CD14-positive monocyte (primary cell): ENCODE results near the gene TSPAN15. TPM values are rescaled to one million over a fixed set of nuclear protein-coding genes. Genes with fewer than 3 reads are reported as not detected.

Experiments
- DNase-seq, 3 donors: peaks; one replicate each; pipeline ENCODE4 v3.0.0-alpha.2; 2011 to 2022
- H2AFZ ChIP-seq: 2 replicates; pipeline ENCODE4 v1.6.0; 2012; ENCODE audit warnings: mild to moderate bottlenecking, low read depth, low read length, inconsistent platforms; ENCODE audit not compliant: insufficient read depth, poor library complexity, severe bottlenecking
- H3K27ac ChIP-seq, 2 donors: 1 replicate in 1 of 2; 2 replicates in 1 of 2; pipeline ENCODE4 v1.5.1; 2012 to 2013; ENCODE audit warnings: low read length in 2 of 2, control low read depth in 1 of 2, inconsistent platforms in 1 of 2, low read depth in 1 of 2, mild to moderate bottlenecking in 1 of 2
- H3K27me3 ChIP-seq, 2 donors: one replicate each; pipeline versions ENCODE4 v1.6.0 to v1.6.1; 2011 to 2013; ENCODE audit warnings: low read length in 2 of 2; ENCODE audit not compliant: control insufficient read depth in 2 of 2, insufficient read depth in 2 of 2
- H3K36me3 ChIP-seq, 2 donors: replicated peaks in 1 of 2; 1 replicate in 1 of 2; 2 replicates in 1 of 2; pipeline versions ENCODE4 v1.5.1 to v1.6.1; 2012 to 2013; ENCODE audit warnings: low read length in 2 of 2, control low read depth in 1 of 2, inconsistent platforms in 1 of 2, mild to moderate bottlenecking in 1 of 2; ENCODE audit not compliant: insufficient read depth in 2 of 2, control insufficient read depth in 1 of 2
- H3K4me1 ChIP-seq, 2 donors: 1 replicate in 1 of 2; 2 replicates in 1 of 2; pipeline versions ENCODE4 v1.5.1 to v1.6.1; 2012 to 2013; ENCODE audit warnings: low read length in 2 of 2, control low read depth in 1 of 2, inconsistent platforms in 1 of 2, mild to moderate bottlenecking in 1 of 2, moderate library complexity in 1 of 2; ENCODE audit not compliant: insufficient read depth in 2 of 2, control insufficient read depth in 1 of 2
- H3K4me2 ChIP-seq: replicated peaks from 2 replicates; pipeline ENCODE3; 2012; ENCODE audit warnings: low read length, moderate library complexity, mild to moderate bottlenecking; ENCODE audit not compliant: poor library complexity, severe bottlenecking; ENCODE audit errors: extremely low read depth
- H3K4me3 ChIP-seq, 3 experiments: fragments of 200-600 bp in 1 of 3; sonication (generic) in 1 of 3; replicated peaks in 1 of 3; 1 replicate in 2 of 3; 2 replicates in 1 of 3; pipeline ENCODE4 v1.5.1; 2011 to 2013; ENCODE audit warnings: low read length in 3 of 3, mild to moderate bottlenecking in 3 of 3, control low read depth in 2 of 3, low read depth in 2 of 3, inconsistent platforms in 1 of 3, moderate library complexity in 1 of 3
- H3K79me2 ChIP-seq: 2 replicates; pipeline ENCODE4 v1.6.0; 2012; ENCODE audit warnings: mild to moderate bottlenecking, control low read depth, inconsistent platforms, low read length, moderate library complexity; ENCODE audit not compliant: insufficient read depth
- H3K9ac ChIP-seq: 2 replicates; pipeline ENCODE4 v1.6.0; 2017; ENCODE audit warnings: low read length, mild to moderate bottlenecking; ENCODE audit not compliant: insufficient read depth, poor library complexity, severe bottlenecking
- H3K9me3 ChIP-seq, 2 donors: replicated peaks in 1 of 2; 1 replicate in 1 of 2; 2 replicates in 1 of 2; pipeline versions ENCODE4 v1.5.1 to v1.6.1; 2012 to 2013; ENCODE audit warnings: low read length in 2 of 2, control low read depth in 1 of 2; ENCODE audit not compliant: control insufficient read depth in 1 of 2, insufficient read depth in 1 of 2
- H4K20me1 ChIP-seq: 2 replicates; pipeline ENCODE4 v1.6.0; 2012; ENCODE audit warnings: mild to moderate bottlenecking, low read length, control low read depth, moderate library complexity; ENCODE audit not compliant: insufficient read depth
- H3K27ac Mint-ChIP-seq, 7 donors: one replicate each; pipeline ENCODE4 v1.8.0; 2020; ENCODE audit warnings: mild to moderate bottlenecking in 7 of 7, mixed read lengths in 7 of 7, moderate library complexity in 6 of 7, inconsistent platforms in 2 of 7
- H3K27me3 Mint-ChIP-seq, 3 donors: one replicate each; pipeline ENCODE4 v1.8.0; 2021 to 2022; ENCODE audit warnings: low read depth in 3 of 3, mild to moderate bottlenecking in 3 of 3, mixed read lengths in 3 of 3, moderate library complexity in 3 of 3, inconsistent platforms in 1 of 3
- H3K36me3 Mint-ChIP-seq, 2 donors: one replicate each; pipeline ENCODE4 v1.8.0; 2020; ENCODE audit warnings: mixed read lengths in 2 of 2, inconsistent platforms in 1 of 2, mild to moderate bottlenecking in 1 of 2
- H3K4me1 Mint-ChIP-seq: one replicate; pipeline ENCODE4 v1.8.0; 2020; ENCODE audit warnings: mild to moderate bottlenecking, mixed read lengths
- H3K4me3 Mint-ChIP-seq, 2 donors: one replicate each; pipeline ENCODE4 v1.8.0; 2020; ENCODE audit warnings: mild to moderate bottlenecking in 2 of 2, mixed read lengths in 2 of 2, moderate library complexity in 1 of 2
- H3K9me3 Mint-ChIP-seq, 7 donors: one replicate each; pipeline ENCODE4 v1.8.0; 2020 to 2022; ENCODE audit warnings: mixed read lengths in 7 of 7, mild to moderate bottlenecking in 6 of 7, moderate library complexity in 6 of 7, inconsistent platforms in 2 of 7
- WGBS: methylation state at CpG from one replicate; pipeline ENCODE4 v1.1.5; 2013; ENCODE audit warnings: missing lambda C conversion rate; ENCODE audit not compliant: insufficient coverage; 5-methylcytosine and 5-hydroxymethylcytosine counted together
- intact Hi-C, 2 donors: fragments of 100-400 bp; cut with micrococcal nuclease; formaldehyde crosslinking; loops; one replicate each; pipeline versions ENCODE4 v1.15.0 to v1.15.1; 2023
- polyA plus RNA-seq, 3 donors: library from polyadenylated mRNA; depleted of rRNA in 1 of 3; unstranded in 2 of 3; stranded (reverse) in 1 of 3; fragments of 300-500 nt in 2 of 3; fragments of >200 nt in 1 of 3; fragmentation: Illumina TruSeq in 2 of 3; gene quantifications; 1 replicate in 2 of 3; 2 replicates in 1 of 3; pipeline ENCODE4 v1.2.3, GENCODE V29; 2012 to 2021
- TF ChIP-seq, protein P1 (sequence below): fragments of 200-600 bp; IDR thresholded peaks from one replicate; pipeline ENCODE4 v1.8.0; 2022; ENCODE audit warnings: antibody characterized with exemption, mild to moderate bottlenecking

The TSPAN15 gene
- polyA plus RNA-seq, 3 donors = 0.22 to 0.39 TPM; not detected in 1

- no peak overlapping the region for H3K4me2 ChIP-seq
- no peaks in the 10 kb centered on the region for H3K9me3 ChIP-seq
- peaks cover 11 to 14% of the 10 kb centered on the region in 2 donors for H3K4me1 ChIP-seq
- Mint-ChIP-seq H3K27me3 (peaks cover 20 to 35% (median 27%) of the 10 kb centered on the region in 3 donors), H3K4me3 (no peak overlapping the region), H3K4me1 (peaks cover 21% of the 10 kb centered on the region), H3K36me3 (peaks cover 0 to 2% of the 10 kb centered on the region in 2 donors), H3K27ac (no peak overlapping the region), H3K9me3 (peaks cover 0 to 4% (median 0%) of the 10 kb centered on the region in 7 donors)
- no peak overlapping the region for H3K9ac ChIP-seq
- no peak overlapping the region for H3K4me3 ChIP-seq
- intact Hi-C loops = no loop called here
- TF ChIP-seq, protein P1, sequence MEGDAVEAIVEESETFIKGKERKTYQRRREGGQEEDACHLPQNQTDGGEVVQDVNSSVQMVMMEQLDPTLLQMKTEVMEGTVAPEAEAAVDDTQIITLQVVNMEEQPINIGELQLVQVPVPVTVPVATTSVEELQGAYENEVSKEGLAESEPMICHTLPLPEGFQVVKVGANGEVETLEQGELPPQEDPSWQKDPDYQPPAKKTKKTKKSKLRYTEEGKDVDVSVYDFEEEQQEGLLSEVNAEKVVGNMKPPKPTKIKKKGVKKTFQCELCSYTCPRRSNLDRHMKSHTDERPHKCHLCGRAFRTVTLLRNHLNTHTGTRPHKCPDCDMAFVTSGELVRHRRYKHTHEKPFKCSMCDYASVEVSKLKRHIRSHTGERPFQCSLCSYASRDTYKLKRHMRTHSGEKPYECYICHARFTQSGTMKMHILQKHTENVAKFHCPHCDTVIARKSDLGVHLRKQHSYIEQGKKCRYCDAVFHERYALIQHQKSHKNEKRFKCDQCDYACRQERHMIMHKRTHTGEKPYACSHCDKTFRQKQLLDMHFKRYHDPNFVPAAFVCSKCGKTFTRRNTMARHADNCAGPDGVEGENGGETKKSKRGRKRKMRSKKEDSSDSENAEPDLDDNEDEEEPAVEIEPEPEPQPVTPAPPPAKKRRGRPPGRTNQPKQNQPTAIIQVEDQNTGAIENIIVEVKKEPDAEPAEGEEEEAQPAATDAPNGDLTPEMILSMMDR = no peak
- H3K36me3 ChIP-seq = no peaks in the 10 kb centered on the region
- H4K20me1 ChIP-seq = no peaks in the 10 kb centered on the region
- no peak overlapping the region for H3K27ac ChIP-seq
- no peak overlapping the region for H2AFZ ChIP-seq
- DNase-seq = no peak
- H3K79me2 ChIP-seq = no peaks in the 10 kb centered on the region
- peaks cover 12 to 25% of the 10 kb centered on the region in 2 donors for H3K27me3 ChIP-seq
These were observed 2.5 kb downstream of the TSPAN15 start for GRCh38 chr10:69453795-69454194.

GRCh38 chr10:69455006-69455763, 3.9 kb downstream of the TSPAN15 start:
- Mint-ChIP-seq H3K9me3 (peaks cover 0 to 4% (median 0%) of the 10 kb centered on the region in 7 donors), H3K4me1 (peaks cover 18% of the 10 kb centered on the region), H3K4me3 (no peak overlapping the region), H3K36me3 (peaks cover 0 to 2% of the 10 kb centered on the region in 2 donors), H3K27me3 (peaks cover 20 to 31% (median 24%) of the 10 kb centered on the region in 3 donors), H3K27ac (no peak overlapping the region)
- Histone ChIP-seq H3K36me3 (no peaks in the 10 kb centered on the region), H3K4me2 (no peak overlapping the region), H3K9ac (no peak overlapping the region), H2AFZ (no peak overlapping the region), H3K4me1 (peaks cover 11 to 14% of the 10 kb centered on the region in 2 donors), H3K79me2 (no peaks in the 10 kb centered on the region), H3K4me3 (no peak overlapping the region), H4K20me1 (no peaks in the 10 kb centered on the region), H3K27me3 (peaks cover 12 to 25% of the 10 kb centered on the region in 2 donors), H3K9me3 (no peaks in the 10 kb centered on the region), H3K27ac (no peak overlapping the region)
- TF ChIP-seq, protein P1 = no peak
- 88% methylated on average over 3 of the region's 10 CpGs for WGBS
- intact Hi-C loops = no loop called here
- no peak for DNase-seq
